Left lung (tissue), 10 donors: ENCODE results near the gene MBD1. TPM values are rescaled to one million over a fixed set of nuclear protein-coding genes. Genes with fewer than 3 reads are reported as not detected.
"Not testable (repeated sequence)": the region's sequence is repeated elsewhere in the genome, so short reads cannot be mapped to it uniquely, and the experiment has no call there.

Experiments used
- ATAC-seq: fragments of 200-7000 bp; cut with Tn5 transposase; one replicate; pipeline ENCODE4 v1.9.1; 2020; ENCODE audit warnings: moderate library complexity
- DNase-seq, 4 donors: peaks; one replicate each; pipeline ENCODE4 v3.0.0-alpha.2; 2013 to 2020
- H3K27ac ChIP-seq, 2 donors: fragments of 200-600 bp; sonication (generic) in 1 of 2; one replicate each; pipeline versions ENCODE4 v1.5.0 to v1.8.0; 2020 to 2021
- H3K27me3 ChIP-seq, 2 donors: fragments of 200-600 bp; sonication (generic) in 1 of 2; one replicate each; pipeline versions ENCODE4 v1.5.0 to v1.8.0; 2020 to 2021
- H3K36me3 ChIP-seq, 2 donors: fragments of 200-600 bp; sonication (generic) in 1 of 2; one replicate each; pipeline versions ENCODE4 v1.5.0 to v1.8.0; 2020 to 2021
- H3K4me1 ChIP-seq, 2 donors: fragments of 200-600 bp; one replicate each; pipeline ENCODE4 v1.8.0; 2021
- H3K4me3 ChIP-seq, 2 donors: fragments of 200-600 bp; sonication (generic) in 1 of 2; one replicate each; pipeline versions ENCODE4 v1.5.0 to v1.8.0; 2020 to 2021; ENCODE audit warnings: mild to moderate bottlenecking in 1 of 2
- H3K9me3 ChIP-seq, 2 donors: fragments of 200-600 bp; sonication (generic) in 1 of 2; one replicate each; pipeline versions ENCODE4 v1.5.0 to v1.8.0; 2020 to 2021
- CTCF ChIP-seq, 2 donors: fragments of 200-600 bp; sonication (generic) in 1 of 2; IDR thresholded peaks; one replicate each; pipeline versions ENCODE4 v1.5.0 to v1.8.0; 2021; ENCODE audit warnings: antibody characterized with exemption in 2 of 2
- intact Hi-C, 2 donors: fragments of 100-400 bp; cut with DNase I; formaldehyde crosslinking; loops; one replicate each; pipeline versions ENCODE4 v1.11.2 to v1.14.2; 2022
- polyA plus RNA-seq, 6 donors: library from polyadenylated mRNA; unstranded; fragments of 120-200 nt; gene quantifications; one replicate each; pipeline ENCODE4 v1.2.1, GENCODE V29; 2013; ENCODE audit not compliant: insufficient read length in 6 of 6
- total RNA-seq, 2 donors: library from RNA; stranded (reverse); fragmentation: NEBNext Ultra II Directional; extraction: Animal tissue kit (Norgen Biotek cat#: 25700); gene quantifications; one replicate each; pipeline ENCODE4 v1.2.1, GENCODE V29; 2021
- donor health status: DM: no; HTN: yes; CAD: no.
- donor health status: DM: no; HTN: no; CAD: no.

MBD1 gene
- total and polyA plus RNA-seq, 8 donors: 51.9 to 75.0 (median 65.2) TPM

GRCh38 chr18:50232419-50232818, 48.9 kb downstream of the MBD1 start:
- DNase-seq: no peak
- H3K27me3 ChIP-seq: no peaks in the 10 kb centered on the region
- ATAC-seq: no peak
- H3K27ac ChIP-seq: no peak overlapping the region
- H3K4me3 ChIP-seq: no peak overlapping the region
- TF ChIP-seq CTCF (IDR thresholded peaks at IDR 0.05): no peak
- no peaks in the 10 kb centered on the region for H3K36me3 ChIP-seq
- intact Hi-C loops: no loop called here
- no peaks in the 10 kb centered on the region for H3K4me1 ChIP-seq
- no peaks in the 10 kb centered on the region for H3K9me3 ChIP-seq

- no peak for TF ChIP-seq CTCF (IDR thresholded peaks at IDR 0.05)
- H3K4me1 ChIP-seq: no peaks in the 10 kb centered on the region
- H3K4me3 ChIP-seq: no peak overlapping the region
- DNase-seq: no peak
- H3K27me3 ChIP-seq: no peaks in the 10 kb centered on the region
- no peaks in the 10 kb centered on the region for H3K36me3 ChIP-seq
- intact Hi-C loops: no loop called here
- ATAC-seq: no peak
- no peak overlapping the region for H3K27ac ChIP-seq
- no peaks in the 10 kb centered on the region for H3K9me3 ChIP-seq
Observed at GRCh38 chr18:50231621-50232020, 49.7 kb downstream of the MBD1 start.

- not testable (repeated sequence) for DNase-seq, H3K36me3 ChIP-seq, ATAC-seq, H3K4me1 ChIP-seq, H3K4me3 ChIP-seq, H3K27ac ChIP-seq
- intact Hi-C loops: loop anchor here in 1 of 2 donors (10.0 kb wide), 1 partner anchor 135 kb away; no protein-coding TSS in a partner anchor
- peaks cover 0 to 20% of the 10 kb centered on the region in 2 donors for H3K27me3 ChIP-seq
- peaks cover 0 to 17% of the 10 kb centered on the region in 2 donors for H3K9me3 ChIP-seq
Observed at GRCh38 chr18:50220249-50220648, 61.1 kb downstream of the MBD1 start.

Other genes with a start within 250 kb of the MBD1 start
- 10 to 100 TPM; 23.8 to 25.5 TPM for gene MYO5B, start 86.4 kb downstream of the MBD1 start, total RNA-seq
- gene MYO5B, start 86.4 kb downstream of the MBD1 start, polyA plus RNA-seq: 10 to 100 TPM in 4 of 6 donors, 1 to 10 TPM in 2; 9.0 to 14.1 (median 11.4) TPM
- gene CFAP53, start 15.0 kb downstream of the MBD1 start, total RNA-seq: 1 to 10 TPM in 1 of 2 donors, under 1 TPM in 1; 0.20 to 2.3 TPM
- 1 to 10 TPM; 1.4 to 6.3 (median 4.6) TPM for gene CFAP53, start 15.0 kb downstream of the MBD1 start, polyA plus RNA-seq
- 10 to 100 TPM; 57.4 to 73.6 TPM for gene CXXC1, start 6.2 kb upstream of the MBD1 start, total RNA-seq
- gene CXXC1, start 6.2 kb upstream of the MBD1 start, polyA plus RNA-seq: 10 to 100 TPM; 55.5 to 78.0 (median 64.8) TPM
- 1 to 10 TPM; 2.4 to 3.4 TPM for gene SKA1, start 93.5 kb upstream of the MBD1 start, total RNA-seq
- gene SKA1, start 93.5 kb upstream of the MBD1 start, polyA plus RNA-seq: 10 to 100 TPM in 1 of 6 donors, 1 to 10 TPM in 5; 5.0 to 12.4 (median 7.1) TPM